H1 (cell line): Measurements from ENCODE around the gene YIPF7.

Experiments used
- CTCF ChIP-seq, 3 experiments: IDR thresholded peaks; 1 replicate in 2 of 3; 2 replicates in 1 of 3; pipeline versions ENCODE4 v1.5.1 to v1.6.1; 2011; ENCODE audit warnings: low read length in 3 of 3, mild to moderate bottlenecking in 3 of 3, inconsistent platforms in 2 of 3, low read depth in 1 of 3, moderate library complexity in 1 of 3; ENCODE audit not compliant: insufficient read depth in 1 of 3; ENCODE audit errors: control extremely low read depth in 1 of 3
- EP300 ChIP-seq, 2 experiments: IDR thresholded peaks; 1 replicate in 1 of 2; 2 replicates in 1 of 2; pipeline ENCODE4 v1.6.1; 2011 to 2012; ENCODE audit warnings: low read depth in 2 of 2, low read length in 2 of 2, mild to moderate bottlenecking in 2 of 2, borderline replicate concordance in 1 of 2, inconsistent platforms in 1 of 2, moderate library complexity in 1 of 2
- JUN ChIP-seq: IDR thresholded peaks from 2 replicates; pipeline ENCODE4 v1.6.1; 2011; ENCODE audit warnings: low read depth, mild to moderate bottlenecking, improper control_type of control experiment, low read length
- JUND ChIP-seq: IDR thresholded peaks from 2 replicates; pipeline ENCODE4 v1.6.1; 2011; ENCODE audit warnings: mild to moderate bottlenecking, improper control_type of control experiment, low read length
- KDM1A ChIP-seq: fragments of 200-600, 300-600 bp; sonication (generic); IDR thresholded peaks from 2 replicates; pipeline ENCODE4 v1.7.1; 2016; ENCODE audit warnings: mild to moderate bottlenecking, low read length, borderline replicate concordance
- MAX ChIP-seq: IDR thresholded peaks from 2 replicates; pipeline ENCODE4 v1.6.1; 2012; ENCODE audit warnings: inconsistent platforms
- PHF8 ChIP-seq: fragments of 200-600 bp; sonication (generic); conservative IDR thresholded peaks from 2 replicates; pipeline ENCODE4 v1.7.1; 2012; ENCODE audit warnings: low read depth, mild to moderate bottlenecking, inconsistent platforms, low read length, moderate library complexity
- POLR2A ChIP-seq, 2 experiments: IDR thresholded peaks; 1 replicate in 1 of 2; 2 replicates in 1 of 2; pipeline ENCODE4 v1.6.1; 2011; ENCODE audit warnings: low read depth in 2 of 2, low read length in 2 of 2, mild to moderate bottlenecking in 2 of 2; ENCODE audit errors: control extremely low read depth in 1 of 2
- SUZ12 ChIP-seq: fragments of 200-600 bp; sonication (generic); IDR thresholded peaks from 2 replicates; pipeline ENCODE4 v1.6.1; 2012; ENCODE audit warnings: mild to moderate bottlenecking, inconsistent platforms, low read length, moderate library complexity, mixed read lengths
- TF ChIP-seq, protein P1 (sequence below): IDR thresholded peaks from 2 replicates; pipeline ENCODE4 v1.6.1; 2011; ENCODE audit warnings: low read depth, mild to moderate bottlenecking, low read length; ENCODE audit not compliant: insufficient read depth

DNA sequence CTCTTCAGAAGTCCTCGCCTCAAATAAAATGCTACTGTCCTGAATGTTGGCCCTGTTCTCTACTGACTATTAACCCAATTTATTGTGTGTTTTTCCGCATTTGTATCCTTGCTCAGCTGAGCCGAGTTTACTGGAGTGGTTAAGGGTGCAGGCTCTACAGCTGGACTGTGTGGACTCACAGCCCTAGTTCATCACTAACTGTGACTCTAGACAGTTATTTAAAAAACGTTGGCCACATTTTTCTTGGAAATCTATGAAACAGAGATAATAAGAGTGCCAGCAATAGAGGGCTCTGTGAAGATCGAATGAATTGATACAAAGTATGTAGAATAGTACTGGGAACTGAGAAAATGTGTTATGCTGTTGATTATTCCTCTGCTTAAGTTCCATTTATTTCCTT is 23.9 kb upstream of the YIPF7 start:
- TF ChIP-seq MAX (no peak), CTCF (IDR thresholded peaks at IDR 0.05; ENCODE audit: control extremely low read depth in 1 of 3, insufficient read depth in 1 of 3, low read depth in 1 of 3, low read length in 3 of 3) (no peak), PHF8 (no peak), JUND (no peak), SUZ12 (no peak), EP300 (IDR thresholded peaks at IDR 0.05; ENCODE audit: borderline replicate concordance in 1 of 2, low read depth in 2 of 2, low read length in 2 of 2) (no peak), POLR2A (IDR thresholded peaks at IDR 0.05; ENCODE audit: control extremely low read depth in 1 of 2, low read depth in 2 of 2, low read length in 2 of 2) (no peak), JUN (no peak), KDM1A (no peak)
- TF ChIP-seq, protein P1, sequence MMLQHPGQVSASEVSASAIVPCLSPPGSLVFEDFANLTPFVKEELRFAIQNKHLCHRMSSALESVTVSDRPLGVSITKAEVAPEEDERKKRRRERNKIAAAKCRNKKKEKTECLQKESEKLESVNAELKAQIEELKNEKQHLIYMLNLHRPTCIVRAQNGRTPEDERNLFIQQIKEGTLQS, result no peak
